Measurements from ENCODE around the gene CXXC5.
A peak's percentile ranks its signal among the peaks of the same experiment; 100 is the strongest.

The CXXC5 gene

GRCh38 chr5:139666551-139666950 is 18.4 kb downstream of the CXXC5 start:
- no peak for TF ChIP-seq CTCF (conservative IDR thresholded peaks at IDR 0.05; ENCODE audit: control insufficient read depth, insufficient read depth, low read depth, low read length)
- no peak overlapping the region for H3K4me3 ChIP-seq (ENCODE audit: control insufficient read depth, low read depth, low read length)
- no peak for DNase-seq (ENCODE audit: low read depth)

GRCh38 chr5:139667001-139667729 is 19.0 kb downstream of the CXXC5 start:
- no peak overlapping the region for H3K4me3 ChIP-seq (ENCODE audit: control insufficient read depth, low read depth, low read length)
- peak; percentile 41 for DNase-seq (ENCODE audit: low read depth)

GRCh38 chr5:139667730-139668063 is 19.5 kb downstream of the CXXC5 start:
- no peak for TF ChIP-seq CTCF (conservative IDR thresholded peaks at IDR 0.05; ENCODE audit: control insufficient read depth, insufficient read depth, low read depth, low read length)
- peak overlapping the region; percentile 29 for H3K4me3 ChIP-seq (ENCODE audit: control insufficient read depth, low read depth, low read length)
- DNase-seq (ENCODE audit: low read depth), result peak; percentile 58

More at GRCh38 chr5:139667001-139667729, 19.0 kb downstream of the CXXC5 start:
- TF ChIP-seq CTCF (conservative IDR thresholded peaks at IDR 0.05; ENCODE audit: control insufficient read depth, insufficient read depth, low read depth, low read length), result no peak

GRCh38 chr5:139668064-139668880 is 20.1 kb downstream of the CXXC5 start:
- peak; percentile 39 for DNase-seq (ENCODE audit: low read depth)
- H3K4me3 ChIP-seq (ENCODE audit: control insufficient read depth, low read depth, low read length), result peak overlapping the region; percentile 35
- TF ChIP-seq CTCF (conservative IDR thresholded peaks at IDR 0.05; ENCODE audit: control insufficient read depth, insufficient read depth, low read depth, low read length), result no peak

- DNase-seq (ENCODE audit: low read depth), result no peak
- no peak for TF ChIP-seq CTCF (conservative IDR thresholded peaks at IDR 0.05; ENCODE audit: control insufficient read depth, insufficient read depth, low read depth, low read length)
- peak overlapping the region; percentile 35 for H3K4me3 ChIP-seq (ENCODE audit: control insufficient read depth, low read depth, low read length)
Measured at GRCh38 chr5:139668924-139669661, 20.9 kb downstream of the CXXC5 start.

- DNase-seq (ENCODE audit: low read depth), result no peak
- H3K4me3 ChIP-seq (ENCODE audit: control insufficient read depth, low read depth, low read length), result no peak overlapping the region
- no peak for TF ChIP-seq CTCF (conservative IDR thresholded peaks at IDR 0.05; ENCODE audit: control insufficient read depth, insufficient read depth, low read depth, low read length)
Measured at GRCh38 chr5:139669662-139670368, 21.7 kb downstream of the CXXC5 start.
